ENCODE measurements around the gene SEZ6. TPM values are rescaled to one million over a fixed set of nuclear protein-coding genes. Genes with fewer than 3 reads are reported as not detected.

SEZ6 gene
- total and polyA plus RNA-seq, 2 donors from 2014 or later, result not detected

GRCh38 chr17:28999206-28999605 is 6.6 kb downstream of the SEZ6 start:
- H3K27me3 ChIP-seq (ENCODE audit: control insufficient read depth, insufficient read depth, low read length), result peaks cover 7% of the 10 kb centered on the region
- no peak for TF ChIP-seq CTCF (IDR thresholded peaks at IDR 0.05; ENCODE audit: borderline replicate concordance, extremely low read depth, insufficient read depth)
- intact Hi-C loops (cut with DNase I), result no loop called here

GRCh38 chr17:28997806-28998205 is 8.0 kb downstream of the SEZ6 start:
- H3K27me3 ChIP-seq (ENCODE audit: control insufficient read depth, insufficient read depth, low read length), result no peaks in the 10 kb centered on the region
- H3K4me1 ChIP-seq (ENCODE audit: control insufficient read depth in 2 of 3, insufficient read depth in 2 of 3, low read depth in 1 of 3, low read length in 3 of 3), result peaks cover 0 to 6% (median 5%) of the 10 kb centered on the region in 3 donors
- no peaks in the 10 kb centered on the region for H3K9me3 ChIP-seq (ENCODE audit: control insufficient read depth in 2 of 3, insufficient read depth in 1 of 3, low read length in 3 of 3)
- no peak overlapping the region for H3K27ac ChIP-seq (ENCODE audit: low read depth in 2 of 2, low read length in 2 of 2)
- intact Hi-C loops (cut with DNase I), result no loop called here
- no peak overlapping the region for H3K9ac ChIP-seq (ENCODE audit: low read length in 3 of 3)
- DNase-seq (no peak), FAIRE-seq (no peak)
- no peak for TF ChIP-seq CTCF (IDR thresholded peaks at IDR 0.05; ENCODE audit: borderline replicate concordance, extremely low read depth, insufficient read depth)
- H3K4me3 ChIP-seq (ENCODE audit: low read length in 3 of 3), result no peak overlapping the region
- H3K36me3 ChIP-seq (ENCODE audit: control insufficient read depth in 2 of 3, insufficient read depth in 3 of 3, low read length in 3 of 3), result no peaks in the 10 kb centered on the region

More at GRCh38 chr17:28999206-28999605, 6.6 kb downstream of the SEZ6 start:
- no peak overlapping the region for H3K4me3 ChIP-seq (ENCODE audit: low read length in 3 of 3)
- DNase-seq, result no peak
- no peak overlapping the region for H3K9ac ChIP-seq (ENCODE audit: low read length in 3 of 3)
- no peak overlapping the region for H3K27ac ChIP-seq (ENCODE audit: low read depth in 2 of 2, low read length in 2 of 2)
- no peak for FAIRE-seq
- no peaks in the 10 kb centered on the region for H3K9me3 ChIP-seq (ENCODE audit: control insufficient read depth in 2 of 3, insufficient read depth in 1 of 3, low read length in 3 of 3)
- H3K36me3 ChIP-seq (ENCODE audit: control insufficient read depth in 2 of 3, insufficient read depth in 3 of 3, low read length in 3 of 3), result no peaks in the 10 kb centered on the region
- H3K4me1 ChIP-seq (ENCODE audit: control insufficient read depth in 2 of 3, insufficient read depth in 2 of 3, low read depth in 1 of 3, low read length in 3 of 3), result no peaks in the 10 kb centered on the region

GRCh38 chr17:28996554-28997096 is 9.2 kb downstream of the SEZ6 start:
- FAIRE-seq (no peak), DNase-seq (peak in 1 of 5 donors; percentile 9)
- H3K9ac ChIP-seq (ENCODE audit: low read length in 3 of 3), result no peak overlapping the region
- H3K27ac ChIP-seq (ENCODE audit: low read depth in 2 of 2, low read length in 2 of 2), result no peak overlapping the region
- intact Hi-C loops (cut with DNase I), result no loop called here
- TF ChIP-seq CTCF (IDR thresholded peaks at IDR 0.05; ENCODE audit: borderline replicate concordance, extremely low read depth, insufficient read depth), result no peak
- no peak overlapping the region for H3K4me3 ChIP-seq (ENCODE audit: low read length in 3 of 3)
- no peaks in the 10 kb centered on the region for H3K9me3 ChIP-seq (ENCODE audit: control insufficient read depth in 2 of 3, insufficient read depth in 1 of 3, low read length in 3 of 3)
- no peaks in the 10 kb centered on the region for H3K36me3 ChIP-seq (ENCODE audit: control insufficient read depth in 2 of 3, insufficient read depth in 3 of 3, low read length in 3 of 3)
- H3K27me3 ChIP-seq (ENCODE audit: control insufficient read depth, insufficient read depth, low read length), result no peaks in the 10 kb centered on the region
- H3K4me1 ChIP-seq (ENCODE audit: control insufficient read depth in 2 of 3, insufficient read depth in 2 of 3, low read depth in 1 of 3, low read length in 3 of 3), result peaks cover 0 to 14% (median 5%) of the 10 kb centered on the region in 3 donors
